ENCODE data around the gene DKK3. TPM values are rescaled to one million over a fixed set of nuclear protein-coding genes. Genes with fewer than 3 reads are reported as not detected.

DKK3 gene
- total RNA-seq, 4 donors from 2014 or later: 8.7 to 34.1 (median 20.4) TPM

DNA sequence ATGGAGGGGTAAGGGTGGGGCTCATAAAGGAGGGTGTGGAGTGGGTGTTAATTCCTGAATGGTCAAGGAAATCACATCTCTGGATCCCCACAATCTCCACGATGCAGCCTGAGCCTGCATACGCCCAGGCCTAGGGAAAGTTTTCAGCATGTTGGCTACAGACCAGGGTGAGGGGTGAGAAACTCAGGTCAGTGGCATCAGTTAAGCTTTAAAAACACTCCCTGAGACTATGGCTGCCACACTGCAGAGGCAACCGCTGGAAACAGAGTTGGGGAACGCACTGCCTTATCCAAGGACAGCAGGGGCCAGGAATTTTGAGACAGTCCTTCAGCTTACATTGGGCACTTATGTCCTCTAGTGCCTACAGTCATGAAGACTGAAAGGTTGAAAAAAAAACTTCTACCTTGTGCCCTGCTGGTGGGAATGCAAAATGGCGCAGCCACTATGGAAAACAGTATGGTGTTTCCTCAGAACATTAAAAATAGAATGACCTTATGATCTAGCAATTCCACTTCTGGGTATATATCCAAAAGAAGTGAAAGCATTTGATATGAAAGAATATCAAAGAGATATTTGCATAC lies 19.7 kb downstream of the DKK3 start:
- TF ChIP-seq, protein P1, sequence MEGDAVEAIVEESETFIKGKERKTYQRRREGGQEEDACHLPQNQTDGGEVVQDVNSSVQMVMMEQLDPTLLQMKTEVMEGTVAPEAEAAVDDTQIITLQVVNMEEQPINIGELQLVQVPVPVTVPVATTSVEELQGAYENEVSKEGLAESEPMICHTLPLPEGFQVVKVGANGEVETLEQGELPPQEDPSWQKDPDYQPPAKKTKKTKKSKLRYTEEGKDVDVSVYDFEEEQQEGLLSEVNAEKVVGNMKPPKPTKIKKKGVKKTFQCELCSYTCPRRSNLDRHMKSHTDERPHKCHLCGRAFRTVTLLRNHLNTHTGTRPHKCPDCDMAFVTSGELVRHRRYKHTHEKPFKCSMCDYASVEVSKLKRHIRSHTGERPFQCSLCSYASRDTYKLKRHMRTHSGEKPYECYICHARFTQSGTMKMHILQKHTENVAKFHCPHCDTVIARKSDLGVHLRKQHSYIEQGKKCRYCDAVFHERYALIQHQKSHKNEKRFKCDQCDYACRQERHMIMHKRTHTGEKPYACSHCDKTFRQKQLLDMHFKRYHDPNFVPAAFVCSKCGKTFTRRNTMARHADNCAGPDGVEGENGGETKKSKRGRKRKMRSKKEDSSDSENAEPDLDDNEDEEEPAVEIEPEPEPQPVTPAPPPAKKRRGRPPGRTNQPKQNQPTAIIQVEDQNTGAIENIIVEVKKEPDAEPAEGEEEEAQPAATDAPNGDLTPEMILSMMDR (IDR thresholded peaks at IDR 0.05; ENCODE audit: low read depth): no peak

DNA sequence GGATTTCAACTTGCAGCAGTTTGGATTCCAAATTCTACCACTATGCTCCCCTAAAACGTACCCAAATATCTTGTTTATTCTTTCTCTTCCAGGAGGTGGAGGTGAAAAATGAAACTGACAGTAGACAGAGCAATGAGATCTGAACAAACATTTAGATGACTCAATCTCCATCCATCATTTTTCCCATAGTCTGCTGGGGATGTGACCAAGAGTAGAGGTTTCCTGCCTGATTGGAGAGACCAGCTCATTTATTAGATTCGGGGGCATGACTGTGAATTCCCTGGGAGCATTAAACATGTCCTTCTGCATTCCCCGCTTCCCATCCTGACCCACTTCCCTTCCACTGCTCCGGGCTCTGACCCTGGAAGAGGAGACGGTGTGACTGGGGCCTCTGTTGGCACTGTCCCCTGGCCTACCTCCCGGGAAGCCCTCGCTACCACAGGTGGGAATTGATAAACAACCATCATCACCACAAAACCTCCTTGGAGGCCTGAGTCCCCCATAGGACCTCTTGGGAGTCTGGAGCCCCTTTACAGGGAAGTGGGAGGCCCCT lies 20.3 kb downstream of the DKK3 start:
- TF ChIP-seq, protein P1 (IDR thresholded peaks at IDR 0.05; ENCODE audit: low read depth): no peak

DNA sequence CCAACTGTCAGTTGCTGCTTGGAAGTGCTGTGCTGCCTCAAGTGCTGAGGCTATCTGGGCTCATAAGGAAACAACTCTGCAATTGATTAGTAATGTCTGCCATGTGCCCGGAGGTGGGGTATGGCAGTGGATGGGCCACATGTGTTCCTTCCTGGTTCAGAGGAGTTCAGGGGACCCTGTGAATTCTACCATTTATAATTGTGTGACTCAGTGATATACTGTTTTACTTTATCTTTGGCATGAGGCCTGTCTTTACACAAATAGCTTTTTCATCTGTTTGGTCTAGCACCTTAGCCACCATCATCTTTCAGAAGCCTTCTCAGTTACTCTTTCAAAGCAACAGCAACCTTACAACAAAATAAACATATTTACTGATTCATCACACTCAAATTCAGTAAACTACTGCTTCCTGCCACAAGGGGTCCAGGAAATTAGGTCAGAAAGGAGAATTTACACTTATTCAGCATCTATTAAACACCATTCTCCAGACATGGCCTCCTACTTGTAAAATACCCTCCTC lies 20.9 kb downstream of the DKK3 start:
- TF ChIP-seq, protein P1 (IDR thresholded peaks at IDR 0.05; ENCODE audit: low read depth): no peak

DNA sequence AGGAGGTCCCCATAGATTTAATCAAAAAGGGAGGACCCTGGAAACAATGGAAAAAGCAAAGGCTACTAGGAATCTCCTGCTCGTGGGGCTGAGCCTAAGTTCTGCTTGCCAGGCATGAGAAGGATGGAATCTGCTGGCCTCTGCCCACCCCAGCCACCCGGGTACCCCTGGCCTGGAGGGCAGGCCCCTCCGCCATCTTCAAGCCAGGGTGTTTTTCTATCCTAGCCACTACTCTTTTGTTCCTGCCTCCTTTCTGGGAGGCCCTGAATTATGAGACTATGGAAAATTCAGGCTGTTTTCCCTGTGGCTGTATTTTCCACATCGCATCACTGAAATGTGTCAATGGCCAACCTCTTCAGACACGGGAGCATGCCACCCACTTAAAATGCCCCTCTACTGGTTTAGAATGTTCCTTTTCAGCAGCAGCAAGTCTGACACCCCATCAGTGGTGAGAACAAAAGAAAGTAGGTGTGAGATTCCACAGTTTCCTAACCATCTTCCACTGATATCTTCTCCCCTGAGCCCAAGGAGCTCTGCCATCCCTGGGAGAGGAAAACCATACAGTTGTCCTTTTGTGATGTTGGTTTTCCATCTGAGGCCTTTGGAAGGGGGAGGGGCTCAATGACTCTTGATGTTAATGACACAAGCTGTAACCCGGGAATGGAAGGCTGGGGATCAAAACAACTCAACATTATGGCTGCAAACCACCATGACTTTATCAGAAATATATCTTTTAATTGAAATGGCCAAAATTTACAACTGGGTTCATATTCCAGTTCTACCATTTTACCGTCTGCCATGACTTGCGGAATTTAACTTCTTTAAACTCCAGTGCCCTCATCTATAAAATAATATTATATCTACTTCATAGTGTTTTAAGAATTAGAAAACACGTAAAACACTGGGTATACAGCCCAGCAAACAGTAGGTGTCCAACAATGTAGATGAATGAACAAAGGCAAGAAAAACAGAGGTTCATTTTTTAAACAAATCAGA lies 22.2 kb downstream of the DKK3 start:
- TF ChIP-seq, protein P1 (IDR thresholded peaks at IDR 0.05; ENCODE audit: low read depth): no peak

DNA sequence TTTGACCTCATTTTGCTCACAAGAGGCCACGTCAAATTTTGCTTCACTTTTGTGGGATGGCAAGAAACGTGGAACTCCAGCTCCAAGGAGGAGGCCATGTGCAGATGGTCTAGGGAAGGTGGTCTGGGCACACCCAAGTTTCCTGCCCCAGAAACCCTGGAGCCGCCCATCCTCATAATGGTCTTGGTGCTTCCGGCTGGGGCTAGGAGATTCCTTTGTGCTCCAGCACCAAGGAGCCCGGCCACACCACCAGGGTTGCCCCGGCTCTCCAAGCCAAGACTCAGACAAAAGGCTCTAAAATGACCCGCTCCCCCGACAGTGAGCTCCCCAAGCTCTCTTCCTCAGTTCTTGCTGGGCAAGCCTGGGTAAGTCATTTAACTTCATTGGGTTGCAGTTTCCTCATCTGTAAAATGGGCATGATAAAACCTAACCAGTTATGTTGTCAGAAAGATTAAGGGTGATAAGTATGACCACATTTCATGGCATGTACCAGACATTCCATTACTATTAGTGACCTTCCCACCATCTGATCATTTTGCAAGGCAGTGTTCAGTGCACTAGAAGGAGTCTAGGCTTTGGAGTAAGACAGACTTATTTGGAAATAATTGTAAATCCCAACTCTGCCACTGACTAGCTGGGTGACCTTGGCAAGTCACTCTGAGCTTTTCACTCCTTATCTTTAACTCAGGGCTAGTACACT lies 23.3 kb downstream of the DKK3 start:
- TF ChIP-seq, protein P1 (IDR thresholded peaks at IDR 0.05; ENCODE audit: low read depth): no peak

DNA sequence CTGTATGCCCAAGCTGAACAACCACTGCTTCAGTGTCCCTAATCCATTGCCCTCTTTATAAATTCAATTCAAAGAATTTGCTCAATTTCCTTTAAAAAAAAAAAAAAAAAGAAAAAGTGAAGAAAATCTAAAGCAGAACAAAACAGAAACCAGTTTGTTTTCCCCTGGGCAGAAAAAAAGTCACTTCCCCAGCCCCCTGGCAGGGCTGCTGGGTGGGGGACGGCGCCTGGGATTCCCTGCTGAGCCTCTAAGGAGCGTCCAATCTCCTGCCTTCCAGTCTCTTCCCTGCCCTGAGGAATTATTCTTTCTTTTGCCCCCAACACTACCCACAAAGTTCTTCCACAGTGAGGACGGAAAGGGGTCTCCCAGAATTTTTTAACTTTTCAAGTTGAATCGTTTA lies 23.9 kb downstream of the DKK3 start:
- TF ChIP-seq, protein P1 (IDR thresholded peaks at IDR 0.05; ENCODE audit: low read depth): no peak

Measured in subcutaneous adipose tissue (tissue), 4 donors.